ENCODE measurements around the gene MEIS3. TPM values are rescaled to one million over a fixed set of nuclear protein-coding genes. Genes with fewer than 3 reads are reported as not detected.
"Not testable (repeated sequence)": the region's sequence is repeated elsewhere in the genome, so short reads cannot be mapped to it uniquely, and the experiment has no call there.

MEIS3 gene
- total RNA-seq, 5 donors from 2014 or later (not counting 1 experiment from before 2014, with no cell fraction given) = 0.32 to 0.69 (median 0.54) TPM; not detected in 2

GRCh38 chr19:47373246-47374240, 45.8 kb downstream of the MEIS3 start:
- DNase-seq (no peak), ATAC-seq (replicated peaks in 1 of 4) (no peak)
- H3K36me3 Mint-ChIP-seq = peaks cover 30% of the 10 kb centered on the region
- H3K4me3 ChIP-seq (ENCODE audit: control insufficient read depth in 1 of 2, extremely low read depth in 1 of 2, low read length in 1 of 2) = no peak overlapping the region
- ChIA-PET CTCF (no interaction called here), POLR2A (no interaction called here)
- H3K27me3 ChIP-seq (replicated peaks in 1 of 2; ENCODE audit: control insufficient read depth in 2 of 2, extremely low read depth in 1 of 2, insufficient read depth in 2 of 2, low read length in 1 of 2) = no peaks in the 10 kb centered on the region
- H3K27ac ChIP-seq (ENCODE audit: low read length) = no peak overlapping the region
- 95% methylated on average over 24 of the region's 33 CpGs for WGBS (ENCODE audit: insufficient coverage)
- no peaks in the 10 kb centered on the region for H3K9me3 Mint-ChIP-seq
- H3K27me3 Mint-ChIP-seq = no peaks in the 10 kb centered on the region
- no peaks in the 10 kb centered on the region for H3K4me1 Mint-ChIP-seq
- H3K9me3 ChIP-seq = no peaks in the 10 kb centered on the region
- H3K4me1 ChIP-seq (ENCODE audit: control insufficient read depth in 1 of 2, extremely low read depth in 1 of 2, insufficient read depth in 2 of 2, low read length in 2 of 2) = no peaks in the 10 kb centered on the region
- peaks cover 37 to 84% of the 10 kb centered on the region in 2 donors for H3K36me3 ChIP-seq (ENCODE audit: control insufficient read depth in 2 of 2, extremely low read depth in 1 of 2, insufficient read depth in 1 of 2, low read length in 1 of 2)
- no peak overlapping the region for H3K27ac Mint-ChIP-seq
- H3K4me3 Mint-ChIP-seq = no peak overlapping the region

- no peak for ATAC-seq (replicated peaks in 1 of 4)
Observed at GRCh38 chr19:47372603-47373002, 46.7 kb downstream of the MEIS3 start.

GRCh38 chr19:47371261-47371660, 48.1 kb downstream of the MEIS3 start:
- H3K9me3 Mint-ChIP-seq = no peaks in the 10 kb centered on the region
- ChIA-PET CTCF (no interaction called here), POLR2A (no interaction called here)
- Histone ChIP-seq H3K9me3 (no peaks in the 10 kb centered on the region), H3K36me3 (ENCODE audit: control insufficient read depth in 2 of 2, extremely low read depth in 1 of 2, insufficient read depth in 1 of 2, low read length in 1 of 2) (peaks cover 26 to 73% of the 10 kb centered on the region in 2 donors), H3K4me3 (ENCODE audit: control insufficient read depth in 1 of 2, extremely low read depth in 1 of 2, low read length in 1 of 2) (no peak overlapping the region), H3K27me3 (replicated peaks in 1 of 2; ENCODE audit: control insufficient read depth in 2 of 2, extremely low read depth in 1 of 2, insufficient read depth in 2 of 2, low read length in 1 of 2) (no peaks in the 10 kb centered on the region), H3K4me1 (ENCODE audit: control insufficient read depth in 1 of 2, extremely low read depth in 1 of 2, insufficient read depth in 2 of 2, low read length in 2 of 2) (no peaks in the 10 kb centered on the region), H3K27ac (ENCODE audit: low read length) (no peak overlapping the region)
- DNase-seq (no peak), ATAC-seq (replicated peaks in 1 of 4) (no peak)
- no peaks in the 10 kb centered on the region for H3K27me3 Mint-ChIP-seq
- H3K27ac Mint-ChIP-seq = no peak overlapping the region
- peaks cover 30% of the 10 kb centered on the region for H3K36me3 Mint-ChIP-seq
- H3K4me1 Mint-ChIP-seq = no peaks in the 10 kb centered on the region
- H3K4me3 Mint-ChIP-seq = no peak overlapping the region
- WGBS (ENCODE audit: insufficient coverage) = 96% methylated on average over 8 of the region's 9 CpGs

More at GRCh38 chr19:47372603-47373002, 46.7 kb downstream of the MEIS3 start:
- no peak overlapping the region for H3K4me3 Mint-ChIP-seq
- H3K27ac Mint-ChIP-seq = no peak overlapping the region
- ChIA-PET CTCF (no interaction called here), POLR2A (no interaction called here)
- H3K4me1 ChIP-seq (ENCODE audit: control insufficient read depth in 1 of 2, extremely low read depth in 1 of 2, insufficient read depth in 2 of 2, low read length in 2 of 2) = no peaks in the 10 kb centered on the region
- H3K4me1 Mint-ChIP-seq = no peaks in the 10 kb centered on the region
- no peaks in the 10 kb centered on the region for H3K27me3 ChIP-seq (replicated peaks in 1 of 2; ENCODE audit: control insufficient read depth in 2 of 2, extremely low read depth in 1 of 2, insufficient read depth in 2 of 2, low read length in 1 of 2)
- no peaks in the 10 kb centered on the region for H3K9me3 Mint-ChIP-seq
- H3K27me3 Mint-ChIP-seq = no peaks in the 10 kb centered on the region
- WGBS (ENCODE audit: insufficient coverage) = 96% methylated on average over 15 of the region's 22 CpGs
- no peak for DNase-seq
- peaks cover 30% of the 10 kb centered on the region for H3K36me3 Mint-ChIP-seq
- H3K9me3 ChIP-seq = no peaks in the 10 kb centered on the region
- H3K27ac ChIP-seq (ENCODE audit: low read length) = no peak overlapping the region
- H3K4me3 ChIP-seq (ENCODE audit: control insufficient read depth in 1 of 2, extremely low read depth in 1 of 2, low read length in 1 of 2) = no peak overlapping the region
- H3K36me3 ChIP-seq (ENCODE audit: control insufficient read depth in 2 of 2, extremely low read depth in 1 of 2, insufficient read depth in 1 of 2, low read length in 1 of 2) = peaks cover 32 to 78% of the 10 kb centered on the region in 2 donors

GRCh38 chr19:47370045-47370611, 49.2 kb downstream of the MEIS3 start:
- H3K4me3 ChIP-seq (ENCODE audit: control insufficient read depth in 1 of 2, extremely low read depth in 1 of 2, low read length in 1 of 2) = no peak overlapping the region
- H3K4me3 Mint-ChIP-seq = no peak overlapping the region
- ATAC-seq (replicated peaks in 1 of 4) (no peak), DNase-seq (peak in 11 of 35 experiments; percentile 4 to 53 (median 15))
- ChIA-PET CTCF (no interaction called here), POLR2A (no interaction called here)
- no peak overlapping the region for H3K27ac ChIP-seq (ENCODE audit: low read length)
- H3K4me1 ChIP-seq (ENCODE audit: control insufficient read depth in 1 of 2, extremely low read depth in 1 of 2, insufficient read depth in 2 of 2, low read length in 2 of 2) = no peaks in the 10 kb centered on the region
- H3K36me3 Mint-ChIP-seq = peaks cover 31% of the 10 kb centered on the region
- no peaks in the 10 kb centered on the region for H3K4me1 Mint-ChIP-seq
- 88% methylated on average over 10 of the region's 10 CpGs for WGBS (ENCODE audit: insufficient coverage)
- peaks cover 18 to 68% of the 10 kb centered on the region in 2 donors for H3K36me3 ChIP-seq (ENCODE audit: control insufficient read depth in 2 of 2, extremely low read depth in 1 of 2, insufficient read depth in 1 of 2, low read length in 1 of 2)
- no peaks in the 10 kb centered on the region for H3K9me3 Mint-ChIP-seq
- no peaks in the 10 kb centered on the region for H3K27me3 Mint-ChIP-seq
- H3K9me3 ChIP-seq = no peaks in the 10 kb centered on the region
- H3K27ac Mint-ChIP-seq = no peak overlapping the region
- H3K27me3 ChIP-seq (replicated peaks in 1 of 2; ENCODE audit: control insufficient read depth in 2 of 2, extremely low read depth in 1 of 2, insufficient read depth in 2 of 2, low read length in 1 of 2) = no peaks in the 10 kb centered on the region

GRCh38 chr19:47365455-47365854, 53.9 kb downstream of the MEIS3 start:
- H3K4me3 ChIP-seq (ENCODE audit: control insufficient read depth in 1 of 2, extremely low read depth in 1 of 2, low read length in 1 of 2); H3K4me1 Mint-ChIP-seq; H3K4me1 ChIP-seq (ENCODE audit: control insufficient read depth in 1 of 2, extremely low read depth in 1 of 2, insufficient read depth in 2 of 2, low read length in 2 of 2); ATAC-seq (replicated peaks in 1 of 4); H3K9me3 ChIP-seq; H3K27ac ChIP-seq (ENCODE audit: low read length); H3K4me3 Mint-ChIP-seq; H3K27me3 Mint-ChIP-seq; H3K9me3 Mint-ChIP-seq; DNase-seq; H3K27ac Mint-ChIP-seq; POLR2A ChIA-PET; CTCF ChIA-PET; H3K27me3 ChIP-seq (replicated peaks in 1 of 2; ENCODE audit: control insufficient read depth in 2 of 2, extremely low read depth in 1 of 2, insufficient read depth in 2 of 2, low read length in 1 of 2): not testable (repeated sequence)
- peaks cover 13 to 72% of the 10 kb centered on the region in 2 donors for H3K36me3 ChIP-seq (ENCODE audit: control insufficient read depth in 2 of 2, extremely low read depth in 1 of 2, insufficient read depth in 1 of 2, low read length in 1 of 2)
- peaks cover 42% of the 10 kb centered on the region for H3K36me3 Mint-ChIP-seq
- WGBS (ENCODE audit: insufficient coverage) = 93% methylated on average over 2 of the region's 10 CpGs

GRCh38 chr19:47363758-47364531, 55.4 kb downstream of the MEIS3 start:
- POLR2A ChIA-PET = no interaction called here
- H3K27ac ChIP-seq (ENCODE audit: low read length) = no peak overlapping the region
- WGBS (ENCODE audit: insufficient coverage) = 96% methylated on average over 7 of the region's 13 CpGs
- H3K36me3 ChIP-seq (ENCODE audit: control insufficient read depth in 2 of 2, extremely low read depth in 1 of 2, insufficient read depth in 1 of 2, low read length in 1 of 2) = peaks cover 18 to 72% of the 10 kb centered on the region in 2 donors
- DNase-seq = no peak
- H3K9me3 Mint-ChIP-seq = no peaks in the 10 kb centered on the region
- H3K27ac Mint-ChIP-seq = no peak overlapping the region
- no peak overlapping the region for H3K4me3 ChIP-seq (ENCODE audit: control insufficient read depth in 1 of 2, extremely low read depth in 1 of 2, low read length in 1 of 2)
- H3K9me3 ChIP-seq = no peaks in the 10 kb centered on the region
- peaks cover 0 to 4% (median 1%) of the 10 kb centered on the region in 3 donors for H3K4me1 Mint-ChIP-seq
- no peaks in the 10 kb centered on the region for H3K27me3 Mint-ChIP-seq
- no peak overlapping the region for H3K4me3 Mint-ChIP-seq
- no peaks in the 10 kb centered on the region for H3K4me1 ChIP-seq (ENCODE audit: control insufficient read depth in 1 of 2, extremely low read depth in 1 of 2, insufficient read depth in 2 of 2, low read length in 2 of 2)
- H3K27me3 ChIP-seq (replicated peaks in 1 of 2; ENCODE audit: control insufficient read depth in 2 of 2, extremely low read depth in 1 of 2, insufficient read depth in 2 of 2, low read length in 1 of 2) = no peaks in the 10 kb centered on the region
- CTCF ChIA-PET = interaction anchor here in 1 of 2 donors (0.6 kb wide), 1 partner anchor 820 kb away, joined by 3 read pairs; no protein-coding TSS in a partner anchor
- ATAC-seq (replicated peaks in 1 of 4) = no peak
- peaks cover 36% of the 10 kb centered on the region for H3K36me3 Mint-ChIP-seq

All from T-cell (primary cell).